Mesodermal cell (in vitro differentiated cells): Measurements from ENCODE around the gene KMT5C.
A peak's percentile ranks its signal among the peaks of the same experiment; 100 is the strongest.

ENCODE experiments used
- H3K27ac ChIP-seq: 2 replicates; pipeline ENCODE4 v1.7.0; 2013; ENCODE audit warnings: mild to moderate bottlenecking, low read depth, low read length, moderate library complexity; ENCODE audit not compliant: severe bottlenecking
- H3K36me3 ChIP-seq: 2 replicates; pipeline ENCODE4 v1.7.1; 2013; ENCODE audit warnings: mild to moderate bottlenecking, low read length, moderate library complexity; ENCODE audit not compliant: control insufficient read depth, insufficient read depth
- H3K4me1 ChIP-seq: one replicate; pipeline ENCODE4 v1.7.1; 2013; ENCODE audit warnings: mild to moderate bottlenecking, low read length; ENCODE audit not compliant: insufficient read depth, control insufficient read depth, poor library complexity, severe bottlenecking
- H3K4me3 ChIP-seq: 2 replicates; pipeline ENCODE4 v1.7.0; 2013; ENCODE audit warnings: low read length, control low read depth, mild to moderate bottlenecking; ENCODE audit not compliant: insufficient read depth, poor library complexity, severe bottlenecking; ENCODE audit errors: extremely low read depth
- H3K9me3 ChIP-seq: 2 replicates; pipeline ENCODE4 v1.7.1; 2013; ENCODE audit warnings: mild to moderate bottlenecking, low read length, moderate library complexity; ENCODE audit not compliant: control insufficient read depth
- WGBS, 2 experiments: methylation state at CpG; one replicate each; pipeline ENCODE4 v1.1.5; 2013; ENCODE audit warnings: missing lambda C conversion rate in 2 of 2; ENCODE audit not compliant: insufficient coverage in 2 of 2; 5-methylcytosine and 5-hydroxymethylcytosine counted together

KMT5C gene

DNA sequence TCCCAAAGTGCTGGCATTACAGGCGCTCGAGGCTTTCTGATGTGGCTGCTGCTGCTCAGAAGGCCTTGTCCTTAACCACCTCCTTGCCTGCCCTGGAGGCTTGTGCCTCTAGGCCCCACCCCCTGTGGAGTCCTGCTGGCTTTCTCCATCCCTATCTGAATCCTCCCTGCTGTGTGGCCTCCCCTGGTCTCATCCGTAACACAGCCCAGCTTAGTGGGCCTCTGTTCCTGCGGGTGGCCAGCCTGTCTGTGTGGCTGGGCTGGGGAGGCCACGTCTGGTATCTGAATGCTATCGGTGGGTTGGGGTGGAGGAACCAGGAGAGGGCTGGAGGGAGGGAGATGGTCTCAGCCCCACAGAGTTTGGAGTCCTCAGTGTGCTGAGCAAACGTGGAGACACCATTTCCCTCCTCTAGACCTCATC is 50.8 kb downstream of the KMT5C start:
- Histone ChIP-seq H3K36me3 (peaks cover 49% of the 10 kb centered on the region), H3K27ac (no peak overlapping the region), H3K9me3 (no peaks in the 10 kb centered on the region), H3K4me1 (peaks cover 34% of the 10 kb centered on the region), H3K4me3 (no peak overlapping the region)
- WGBS, 2 experiments, result 65 to 77% methylated on average over 5 to 6 of the region's 7 CpGs

DNA sequence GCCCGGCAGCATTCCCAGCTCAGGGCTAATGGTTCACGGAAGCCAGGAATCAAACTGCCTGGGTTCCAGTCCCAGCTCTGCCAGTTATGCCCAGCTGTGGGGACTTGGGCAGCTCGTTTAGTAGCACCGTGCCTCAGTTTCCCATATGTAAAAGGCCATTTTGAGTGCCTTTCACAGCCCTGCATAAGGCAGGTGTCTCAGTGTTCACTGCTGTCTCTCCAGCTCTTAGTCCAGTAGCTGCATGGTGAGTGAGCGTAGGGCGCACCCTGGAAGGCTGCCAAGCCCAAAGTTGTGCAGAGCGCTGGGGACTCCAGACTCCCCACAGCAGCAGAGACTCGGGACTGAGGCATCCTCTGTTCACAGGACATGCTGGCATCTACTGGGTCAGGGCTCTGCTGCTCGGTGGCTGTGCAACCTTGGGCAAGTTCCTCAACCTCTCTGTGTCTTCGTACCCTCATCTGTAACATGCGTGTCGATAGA is 51.6 kb downstream of the KMT5C start:
- peaks cover 49% of the 10 kb centered on the region for H3K36me3 ChIP-seq
- H3K4me3 ChIP-seq, result no peak overlapping the region
- no peaks in the 10 kb centered on the region for H3K9me3 ChIP-seq
- peaks cover 34% of the 10 kb centered on the region for H3K4me1 ChIP-seq
- no peak overlapping the region for H3K27ac ChIP-seq
- 94% methylated on average over 9 to 12 of the region's 12 CpGs for WGBS, 2 experiments

DNA sequence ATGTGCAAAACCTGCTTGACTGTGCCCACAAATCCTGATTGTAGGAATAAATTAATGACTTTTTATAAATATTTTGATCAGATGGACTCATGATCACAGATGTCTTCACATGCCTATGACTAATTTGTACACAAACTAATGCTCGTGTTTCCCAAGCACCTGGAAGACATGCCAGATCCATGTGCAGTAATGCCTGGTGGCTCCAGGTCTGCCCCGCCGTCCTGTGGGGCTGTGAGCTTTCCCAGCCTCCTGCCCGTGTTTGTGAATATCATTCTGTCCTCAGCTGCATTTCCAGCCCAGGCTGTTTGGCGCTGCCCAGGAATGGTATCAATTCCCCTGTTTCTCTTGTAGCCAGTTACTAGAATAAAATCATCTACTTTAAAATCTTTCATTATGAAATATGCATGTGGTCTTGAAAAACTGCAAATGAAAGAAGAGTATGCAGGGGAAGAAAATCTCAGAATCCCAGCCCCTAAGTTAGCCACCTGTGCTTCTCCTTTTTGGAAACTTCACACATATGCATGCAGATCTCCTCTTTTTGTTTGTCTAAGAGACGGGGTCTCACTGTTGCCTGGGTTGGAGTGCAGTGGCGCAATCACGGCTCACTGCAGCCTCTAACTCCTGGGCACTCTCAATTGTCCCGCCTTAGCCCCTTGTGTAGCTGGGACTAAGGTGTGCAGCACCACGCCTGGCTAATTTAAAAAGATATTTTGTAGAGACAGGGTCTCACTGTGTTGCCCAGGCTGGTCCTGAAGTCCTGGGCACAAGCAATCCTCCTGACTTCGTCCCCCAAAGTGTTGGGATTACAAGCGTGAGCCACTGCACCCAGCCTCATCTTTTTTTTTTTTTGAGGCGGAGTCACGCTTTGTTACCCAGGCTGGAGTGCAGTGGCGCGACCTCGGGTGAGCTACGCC is 52.3 kb downstream of the KMT5C start:
- Histone ChIP-seq H3K4me3 (no peak overlapping the region), H3K4me1 (peaks cover 34% of the 10 kb centered on the region), H3K27ac (no peak overlapping the region), H3K9me3 (no peaks in the 10 kb centered on the region), H3K36me3 (peaks cover 42% of the 10 kb centered on the region)
- 52 to 59% methylated on average over 14 to 17 of the region's 18 CpGs for WGBS, 2 experiments

DNA sequence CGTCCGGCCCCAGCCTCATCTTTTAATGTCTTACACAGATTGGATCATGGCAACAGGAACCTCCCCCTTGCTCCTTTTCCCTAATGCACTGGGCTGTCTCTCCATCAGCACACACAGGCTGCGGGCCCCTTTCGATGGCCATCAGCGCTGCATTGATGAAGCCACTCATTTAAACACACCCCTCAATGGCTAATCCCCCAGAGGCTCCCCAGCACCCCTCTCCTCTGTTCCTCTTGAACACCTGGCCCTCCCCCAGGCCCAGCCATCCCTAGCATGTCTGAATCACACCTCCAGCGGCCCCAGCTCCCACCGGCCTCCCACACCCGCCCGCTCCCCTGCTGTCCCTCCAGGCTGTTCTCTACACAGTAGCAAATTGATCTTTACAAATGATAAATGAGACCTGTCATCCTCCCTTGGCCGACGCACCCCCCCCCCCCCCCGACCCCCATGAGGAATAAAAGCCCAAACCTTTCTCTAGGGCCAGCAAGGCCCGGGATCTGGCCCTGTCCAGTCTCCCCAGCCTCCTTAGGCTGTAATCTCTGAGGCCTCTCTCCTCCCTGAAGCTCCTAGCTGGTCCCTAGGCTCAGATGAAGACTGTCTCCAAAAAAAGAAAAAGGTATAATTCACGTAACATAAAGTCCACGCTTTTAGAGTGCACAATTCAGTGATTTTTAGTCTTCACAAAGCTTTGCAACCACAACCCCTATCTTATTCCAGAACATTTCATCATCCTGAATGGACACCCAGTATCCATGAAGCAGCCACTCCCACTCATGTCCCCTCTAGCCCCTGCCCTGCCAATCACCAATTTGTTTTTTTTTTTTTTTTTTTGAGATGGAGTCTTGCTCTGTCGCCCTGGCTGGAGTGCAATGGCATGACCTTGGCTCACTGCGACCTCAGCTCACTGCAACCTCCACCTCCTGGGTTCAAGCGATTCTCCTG is 53.4 kb downstream of the KMT5C start:
- H3K4me3 ChIP-seq, result no peak overlapping the region
- peaks cover 31% of the 10 kb centered on the region for H3K36me3 ChIP-seq
- H3K4me1 ChIP-seq, result peaks cover 22% of the 10 kb centered on the region
- WGBS, 2 experiments, result 28 to 32% methylated on average over 15 to 17 of the region's 18 CpGs
- peak overlapping the region; percentile 41 for H3K27ac ChIP-seq
- no peaks in the 10 kb centered on the region for H3K9me3 ChIP-seq
